KMS-11 (cell line): ENCODE data around the gene SLC25A14.

Source experiments
- H2AFZ ChIP-seq: fragments of 200-600 bp; sonication (generic); 2 replicates; pipeline ENCODE4 v1.6.1; 2016; ENCODE audit warnings: antibody characterized with exemption, mixed run types, low read depth
- H3K27ac ChIP-seq: fragments of 200-600 bp; sonication (generic); 2 replicates; pipeline ENCODE4 v1.6.1; 2016; ENCODE audit warnings: mild to moderate bottlenecking, mixed run types
- H3K27me3 ChIP-seq: fragments of 200-600 bp; sonication (generic); 2 replicates; pipeline ENCODE4 v1.6.1; 2017; ENCODE audit warnings: mild to moderate bottlenecking, low read depth, mixed run types, moderate library complexity; ENCODE audit not compliant: insufficient read depth
- H3K36me3 ChIP-seq: fragments of 200-600 bp; sonication (generic); 2 replicates; pipeline ENCODE4 v1.6.1; 2017; ENCODE audit warnings: mild to moderate bottlenecking, mixed run types; ENCODE audit not compliant: insufficient read depth
- H3K4me1 ChIP-seq: fragments of 200-600 bp; sonication (generic); 2 replicates; pipeline ENCODE4 v1.6.1; 2016; ENCODE audit warnings: mild to moderate bottlenecking, low read depth, mixed run types; ENCODE audit not compliant: poor library complexity, severe bottlenecking
- H3K4me2 ChIP-seq: fragments of 200-600 bp; sonication (generic); 2 replicates; pipeline ENCODE4 v1.7.0; 2016; ENCODE audit warnings: mild to moderate bottlenecking, mixed run types
- H3K4me3 ChIP-seq: fragments of 200-600 bp; sonication (generic); IDR thresholded peaks from 2 replicates; pipeline ENCODE4 v1.6.1; 2017; ENCODE audit warnings: low read depth, low read length, mixed read lengths; ENCODE audit not compliant: insufficient read depth
- H3K79me2 ChIP-seq: fragments of 200-600 bp; sonication (generic); 2 replicates; pipeline ENCODE4 v1.6.1; 2016; ENCODE audit warnings: low read depth, mixed run types; ENCODE audit not compliant: insufficient read depth
- H3K9ac ChIP-seq: fragments of 200-600 bp; sonication (generic); 2 replicates; pipeline ENCODE4 v1.6.1; 2016; ENCODE audit warnings: mild to moderate bottlenecking, mixed run types
- H4K20me1 ChIP-seq: fragments of 200-600 bp; sonication (generic); 2 replicates; pipeline ENCODE4 v1.6.1; 2016; ENCODE audit warnings: mild to moderate bottlenecking, mixed run types; ENCODE audit not compliant: insufficient read depth
- CTCF ChIP-seq: fragments of 200-600 bp; sonication (generic); conservative IDR thresholded peaks from 2 replicates; pipeline ENCODE4 v1.6.1; 2017; ENCODE audit warnings: low read depth, mild to moderate bottlenecking, antibody characterized with exemption, low read length, moderate library complexity, mixed read lengths

Gene SLC25A14

GRCh38 chrX:130299279-130300009 lies 40.3 kb upstream of the SLC25A14 start:
- Histone ChIP-seq H3K36me3 (no peaks in the 10 kb centered on the region), H3K27me3 (no peaks in the 10 kb centered on the region), H2AFZ (no peak overlapping the region), H4K20me1 (no peaks in the 10 kb centered on the region), H3K9ac (no peak overlapping the region), H3K79me2 (no peaks in the 10 kb centered on the region), H3K4me3 (no peak overlapping the region), H3K4me2 (no peak overlapping the region), H3K4me1 (peaks cover 10% of the 10 kb centered on the region), H3K27ac (no peak overlapping the region)
- TF ChIP-seq CTCF = no peak

- no peak for TF ChIP-seq CTCF
- Histone ChIP-seq H3K4me3 (no peak overlapping the region), H3K9ac (no peak overlapping the region), H3K27ac (no peak overlapping the region), H4K20me1 (no peaks in the 10 kb centered on the region), H3K4me2 (no peak overlapping the region), H3K36me3 (no peaks in the 10 kb centered on the region), H2AFZ (no peak overlapping the region), H3K79me2 (no peaks in the 10 kb centered on the region), H3K27me3 (no peaks in the 10 kb centered on the region), H3K4me1 (peaks cover 10% of the 10 kb centered on the region)
Observed at GRCh38 chrX:130300010-130300282, 39.8 kb upstream of the SLC25A14 start.

- no peaks in the 10 kb centered on the region for H3K27me3 ChIP-seq
- TF ChIP-seq CTCF = no peak
- H2AFZ ChIP-seq = no peak overlapping the region
- peaks cover 8% of the 10 kb centered on the region for H3K4me1 ChIP-seq
- no peaks in the 10 kb centered on the region for H4K20me1 ChIP-seq
- H3K36me3 ChIP-seq = no peaks in the 10 kb centered on the region
- H3K4me2 ChIP-seq = no peak overlapping the region
- no peaks in the 10 kb centered on the region for H3K79me2 ChIP-seq
- H3K4me3 ChIP-seq = no peak overlapping the region
- H3K9ac ChIP-seq = no peak overlapping the region
- H3K27ac ChIP-seq = no peak overlapping the region
Observed at GRCh38 chrX:130301405-130301804, 38.3 kb upstream of the SLC25A14 start.

DNA sequence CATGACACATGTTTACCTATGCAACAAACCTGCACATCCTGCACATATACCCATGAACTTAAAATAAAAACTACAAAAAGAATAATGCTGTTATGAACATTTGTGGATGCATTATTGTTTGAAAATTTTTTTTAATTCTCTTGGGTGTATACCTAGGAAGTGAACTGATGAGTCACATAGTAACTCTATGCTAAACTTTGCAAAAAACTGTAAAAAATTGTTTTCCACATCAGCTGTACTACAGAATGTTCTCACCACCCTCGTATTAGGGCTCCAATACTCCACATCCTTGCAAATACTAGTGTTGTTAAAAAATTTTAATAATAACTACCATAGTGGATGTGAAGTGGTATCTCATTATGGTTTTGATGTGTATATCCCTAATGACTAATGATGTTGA lies 37.7 kb upstream of the SLC25A14 start:
- H3K27me3 ChIP-seq = no peaks in the 10 kb centered on the region

More for the DNA sequence above, 37.7 kb upstream of the SLC25A14 start:
- H3K4me3 ChIP-seq = no peak overlapping the region
- no peak overlapping the region for H3K27ac ChIP-seq
- TF ChIP-seq CTCF = no peak
- no peak overlapping the region for H3K9ac ChIP-seq
- H3K79me2 ChIP-seq = no peaks in the 10 kb centered on the region
- H3K4me2 ChIP-seq = no peak overlapping the region
- H3K36me3 ChIP-seq = no peaks in the 10 kb centered on the region
- H2AFZ ChIP-seq = no peak overlapping the region
- peaks cover 2% of the 10 kb centered on the region for H3K4me1 ChIP-seq
- H4K20me1 ChIP-seq = no peaks in the 10 kb centered on the region
